HG02840 (cell line): ENCODE measurements around the gene DHRS7B.

Source experiments
- ATAC-seq: cut with Tn5 transposase; IDR thresholded peaks from one replicate; pipeline ENCODE4 v1.9.1; 2021; ENCODE audit warnings: mild to moderate bottlenecking, moderate library complexity, moderate number of reproducible peaks; ENCODE audit not compliant: unreplicated experiment, low FRiP score

DHRS7B gene

GRCh38 chr17:21231533-21231932 lies 104.8 kb downstream of the DHRS7B start:
- no peak for ATAC-seq

GRCh38 chr17:21232033-21232749 lies 105.4 kb downstream of the DHRS7B start:
- no peak for ATAC-seq

GRCh38 chr17:21233581-21234347 lies 107.0 kb downstream of the DHRS7B start:
- no peak for ATAC-seq

- ATAC-seq = no peak
Observed at GRCh38 chr17:21235921-21236320, 109.2 kb downstream of the DHRS7B start.

GRCh38 chr17:21239680-21240368 lies 113.1 kb downstream of the DHRS7B start:
- ATAC-seq = no peak

- ATAC-seq = no peak
Observed at GRCh38 chr17:21240369-21241055, 113.7 kb downstream of the DHRS7B start.
